ENCODE results near the gene DPYSL5.

Gene DPYSL5

DNA sequence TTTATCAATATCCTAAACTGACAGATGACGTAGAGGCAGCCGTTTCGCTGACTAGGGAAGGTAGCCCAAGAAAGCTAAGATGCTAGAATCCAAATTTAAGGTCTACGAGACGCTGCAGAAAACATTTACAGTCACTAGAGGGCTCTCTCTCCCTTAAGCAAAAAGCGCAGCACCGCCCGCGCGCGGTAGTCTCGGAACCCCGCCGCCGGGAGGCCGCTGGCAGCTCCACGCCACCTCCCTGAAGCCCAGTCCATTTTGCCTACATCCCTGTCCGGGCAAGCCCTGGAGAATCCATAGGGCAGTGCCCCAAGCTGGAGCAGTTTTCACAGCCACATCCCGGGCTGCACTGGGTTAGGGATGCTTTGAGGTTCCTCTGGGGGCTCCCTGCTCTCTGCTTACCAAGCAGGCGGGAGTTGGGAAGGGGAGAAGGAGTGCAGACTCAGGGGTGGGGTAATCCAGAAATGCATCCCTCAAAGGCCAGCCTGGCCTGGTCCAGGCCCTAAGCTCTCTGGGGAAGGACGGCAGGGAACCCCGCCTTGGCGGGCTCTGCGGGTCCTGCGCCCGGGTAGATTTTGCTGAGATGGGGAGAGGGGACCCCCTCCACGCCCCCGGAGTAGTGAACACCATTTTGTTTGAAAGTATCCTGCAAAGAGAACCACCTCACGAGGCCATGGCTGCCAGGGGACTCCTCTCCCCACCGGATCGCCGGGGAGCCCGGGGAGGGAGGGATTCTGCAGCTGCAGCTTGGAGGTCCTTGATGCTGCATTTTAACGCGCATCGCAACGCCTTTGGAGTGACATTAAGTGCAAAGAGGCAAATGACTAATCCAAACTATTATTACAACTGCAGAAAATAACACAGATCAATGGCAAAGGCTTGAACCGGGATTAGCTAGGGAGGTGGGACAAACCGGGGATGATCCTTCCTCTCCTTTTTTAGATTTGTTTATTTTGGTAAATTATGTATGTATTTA, 1.3 kb upstream of the DPYSL5 start:
- DNase-seq (ENCODE audit: low spot score): peak; percentile 92

DNA sequence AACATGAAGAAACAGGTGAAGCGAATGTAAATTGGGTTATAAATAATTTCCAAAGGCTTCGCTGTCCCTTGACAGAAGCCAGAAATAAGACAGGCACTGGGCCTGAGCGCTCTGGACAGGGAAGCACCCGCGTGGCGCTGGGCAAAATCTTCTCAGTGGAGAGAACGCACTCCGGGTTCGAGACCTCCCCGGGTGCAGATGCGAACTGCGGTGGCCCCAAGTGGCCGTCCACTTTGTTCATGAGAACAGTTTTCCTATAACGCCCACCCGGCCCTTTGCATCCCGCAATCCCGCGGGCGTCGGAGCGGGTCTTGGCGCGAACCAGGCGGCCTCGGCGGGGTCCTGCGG, 651 bp upstream of the DPYSL5 start:
- DNase-seq (ENCODE audit: low spot score): no peak

- peak; percentile 59 for DNase-seq (ENCODE audit: low spot score)
Measured at GRCh38 chr2:26848336-26849055, 564 bp downstream of the DPYSL5 start.

DNA sequence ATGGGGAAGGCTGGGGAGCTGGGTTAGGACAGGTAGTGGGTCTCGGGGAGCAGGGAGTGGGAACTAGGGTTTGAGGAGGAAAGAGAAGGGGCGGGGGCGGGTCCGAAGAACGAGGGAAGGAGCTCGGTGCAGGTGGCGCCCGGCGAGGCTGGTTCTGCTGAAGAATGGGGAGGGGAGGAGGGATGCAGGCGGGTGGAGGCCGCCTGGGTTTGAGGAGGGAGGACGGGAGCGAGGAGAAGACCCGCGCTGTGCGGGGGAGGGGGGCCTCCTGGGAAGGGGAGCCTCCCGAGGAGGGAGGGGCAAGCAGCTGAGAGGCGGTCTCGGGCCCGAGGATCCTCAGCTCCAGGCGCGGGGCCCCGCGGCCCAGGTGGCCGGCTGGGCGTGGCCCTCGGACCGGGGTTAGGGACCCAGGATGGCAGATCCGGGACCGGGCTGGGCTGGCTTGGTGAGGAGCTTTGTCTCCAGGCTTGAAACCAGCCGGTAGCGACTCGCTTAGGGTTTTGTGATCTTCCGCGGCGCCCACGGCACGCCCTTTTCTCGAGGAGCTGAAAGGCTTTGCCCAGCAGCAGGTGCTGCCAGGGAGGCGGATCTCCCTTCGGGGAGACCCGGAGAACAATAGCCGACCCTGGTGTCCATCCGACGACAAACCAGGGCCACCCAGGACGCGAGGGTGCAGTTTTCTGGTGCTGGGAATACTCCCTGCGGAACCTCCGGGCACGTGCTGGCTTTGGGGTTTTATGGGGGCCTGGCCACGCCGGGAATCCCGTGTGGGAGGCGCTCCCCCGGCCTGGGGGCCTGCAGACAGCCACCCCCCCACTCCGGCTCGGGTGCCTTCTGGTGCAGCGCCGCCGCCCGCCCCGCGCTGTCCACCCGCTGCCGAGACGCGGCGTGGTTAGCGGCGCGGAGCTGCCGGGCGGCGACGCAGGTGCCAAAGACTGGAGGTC, 1.4 kb downstream of the DPYSL5 start:
- DNase-seq (ENCODE audit: low spot score): no peak

DNA sequence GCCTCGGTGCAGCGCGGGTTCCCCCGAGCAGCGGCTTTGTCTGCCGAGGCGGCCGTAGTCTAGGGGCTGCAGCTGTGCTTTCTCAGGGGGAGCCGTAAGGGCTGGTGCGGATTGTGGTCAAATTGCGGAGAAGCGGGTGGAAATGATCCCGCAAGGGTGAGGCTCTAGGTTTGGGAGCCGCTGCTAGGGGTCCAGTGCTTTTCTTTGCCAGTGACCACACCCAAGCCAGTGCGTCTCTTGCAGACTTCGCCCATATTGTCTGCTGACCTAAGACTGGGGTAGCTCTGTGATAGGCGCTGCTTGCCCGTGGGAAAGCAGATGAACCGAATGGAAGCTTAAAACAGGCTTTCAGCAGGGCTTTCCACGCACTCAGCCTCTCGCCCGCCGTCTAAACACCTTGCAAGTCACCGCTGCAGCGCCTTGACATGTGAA, 2.1 kb downstream of the DPYSL5 start:
- DNase-seq (ENCODE audit: low spot score): no peak

DNA sequence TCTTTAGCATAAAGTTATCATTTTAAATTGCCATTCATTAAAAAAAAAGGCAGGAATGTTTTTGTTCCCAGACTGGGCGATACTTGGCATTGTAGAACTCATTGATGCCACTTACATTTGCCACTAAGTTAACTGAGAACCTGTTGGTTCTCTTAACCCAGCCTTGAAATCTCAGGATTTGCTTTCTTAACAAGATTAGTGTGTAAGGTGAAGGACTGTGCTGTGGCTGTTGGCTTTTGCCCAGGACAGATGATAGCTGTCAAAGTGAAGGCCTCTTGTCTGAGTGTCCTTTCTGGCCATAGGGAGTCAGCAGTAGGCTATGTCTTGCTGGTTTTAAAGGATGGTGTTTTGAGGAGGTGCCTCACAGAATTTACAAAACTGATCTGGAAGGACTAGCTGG, 2.6 kb downstream of the DPYSL5 start:
- no peak for DNase-seq (ENCODE audit: low spot score)

DNA sequence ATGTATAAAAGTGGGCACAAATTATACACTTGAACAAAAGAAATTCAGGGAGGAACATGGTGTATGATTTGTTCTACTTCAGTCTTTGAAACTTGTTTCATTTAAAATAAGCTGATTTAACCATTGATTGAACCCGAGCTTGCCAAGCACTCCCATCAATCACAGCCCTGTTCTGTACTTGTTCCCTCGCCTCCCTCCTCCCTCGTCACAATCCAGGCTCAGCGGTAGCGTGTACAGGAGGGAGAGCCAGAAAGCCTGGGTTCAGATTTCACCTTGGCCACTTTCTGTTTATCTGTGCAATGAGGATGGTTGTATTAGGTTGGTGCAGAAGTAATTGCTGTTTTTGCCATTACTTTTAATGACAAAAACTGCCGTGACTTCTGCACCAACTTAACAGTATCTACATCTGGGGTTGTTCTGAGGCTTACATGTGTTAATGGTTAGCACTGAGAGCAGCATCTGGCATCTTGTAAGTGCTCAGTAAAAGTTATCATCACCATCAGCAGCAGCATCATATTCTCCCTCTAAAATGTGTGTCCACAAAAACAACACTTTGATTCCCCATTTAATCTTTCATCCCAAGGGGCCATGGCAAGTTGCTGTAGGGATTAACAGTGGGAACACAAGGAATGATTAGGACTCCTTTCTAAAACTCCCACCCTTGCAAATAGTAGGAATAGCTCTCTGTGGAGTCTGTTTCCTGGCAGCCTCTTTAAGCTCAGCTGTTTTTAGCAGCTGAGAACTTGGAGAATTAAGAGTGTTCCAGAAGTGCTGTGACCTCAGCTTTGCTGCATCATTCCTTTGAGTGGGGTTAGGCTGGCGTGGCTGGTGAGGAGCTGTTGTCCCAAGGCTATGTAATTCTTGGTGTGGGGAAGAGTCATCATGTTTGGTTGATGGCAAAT, 4.7 kb downstream of the DPYSL5 start:
- no peak for DNase-seq (ENCODE audit: low spot score)

GRCh38 chr2:26853751-26854150, 5.8 kb downstream of the DPYSL5 start:
- DNase-seq (ENCODE audit: low spot score): no peak

DNA sequence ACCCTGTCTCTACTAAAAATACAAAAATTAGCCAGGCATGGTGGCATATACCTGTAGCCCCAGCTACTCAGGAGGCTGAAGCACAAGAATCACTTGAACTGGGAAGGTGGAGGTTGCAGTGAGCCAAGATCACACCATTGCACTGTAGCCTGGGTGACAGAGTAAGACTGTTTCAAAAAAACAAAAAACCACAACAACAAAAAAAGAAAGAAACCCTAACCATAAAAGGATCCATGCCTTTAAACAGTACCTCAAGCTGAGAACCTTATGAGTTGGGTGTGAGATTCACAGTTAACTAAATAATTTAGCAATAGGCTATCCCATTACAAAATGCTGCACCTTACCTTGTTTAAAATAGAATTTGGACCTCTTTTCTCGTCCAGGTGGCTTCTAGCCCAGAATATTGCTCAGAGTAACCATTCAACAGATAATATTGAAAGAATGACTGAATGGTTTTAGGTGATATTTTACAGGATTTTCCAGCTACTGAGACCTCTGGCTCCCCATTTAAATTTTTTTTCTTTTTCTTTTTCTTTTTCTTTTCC, 6.4 kb downstream of the DPYSL5 start:
- DNase-seq (ENCODE audit: low spot score): no peak

GRCh38 chr2:26855466-26855865, 7.5 kb downstream of the DPYSL5 start:
- no peak for DNase-seq (ENCODE audit: low spot score)

DNA sequence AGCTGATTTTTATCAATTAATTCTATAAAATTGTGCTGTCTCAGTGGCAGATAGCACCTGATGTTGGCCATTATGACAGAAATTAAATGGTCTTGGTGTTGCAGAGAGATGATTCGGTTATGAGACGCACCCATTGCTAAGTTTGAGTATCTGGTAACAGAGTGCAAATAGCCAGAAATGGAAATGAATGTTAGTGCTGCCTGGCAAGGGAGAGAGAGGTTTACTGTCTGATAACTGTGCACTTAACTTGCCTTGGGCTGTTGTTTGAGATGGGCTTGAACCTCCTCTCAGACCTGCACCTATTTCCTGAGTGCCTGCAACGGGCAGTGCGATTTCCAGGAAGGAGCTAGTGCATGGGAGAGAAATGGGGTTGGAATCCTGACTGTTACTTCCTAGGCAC, 11.7 kb downstream of the DPYSL5 start:
- DNase-seq (ENCODE audit: low spot score): no peak

DNA sequence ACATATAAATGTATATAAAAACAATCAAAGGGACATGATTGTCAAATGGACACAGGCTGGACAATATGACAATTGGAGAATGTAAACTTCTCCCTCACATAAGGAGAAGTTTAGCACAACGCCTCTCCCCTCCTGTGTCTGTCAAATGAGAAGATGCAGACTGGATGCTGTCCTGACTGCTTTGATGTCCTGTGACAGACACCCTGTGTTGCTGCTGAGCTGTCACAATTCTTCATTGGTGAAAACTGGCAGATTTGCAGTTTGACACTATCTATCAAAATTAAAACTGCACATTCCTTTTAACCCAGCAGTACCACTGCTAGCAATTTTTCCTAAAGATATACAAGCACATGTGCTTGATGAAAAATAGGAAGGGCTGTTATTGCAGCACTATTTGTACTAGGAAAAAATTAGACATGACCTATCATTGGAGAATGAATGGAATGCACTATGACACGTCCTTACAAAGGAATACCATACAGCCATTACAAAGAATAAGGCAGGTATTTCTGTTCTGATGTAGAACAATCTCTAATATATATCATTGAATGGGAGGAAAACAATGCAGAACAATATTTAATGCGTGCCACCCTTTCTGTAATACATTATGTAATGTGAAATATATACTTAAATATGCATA, 12.4 kb downstream of the DPYSL5 start:
- DNase-seq (ENCODE audit: low spot score): no peak

DNA sequence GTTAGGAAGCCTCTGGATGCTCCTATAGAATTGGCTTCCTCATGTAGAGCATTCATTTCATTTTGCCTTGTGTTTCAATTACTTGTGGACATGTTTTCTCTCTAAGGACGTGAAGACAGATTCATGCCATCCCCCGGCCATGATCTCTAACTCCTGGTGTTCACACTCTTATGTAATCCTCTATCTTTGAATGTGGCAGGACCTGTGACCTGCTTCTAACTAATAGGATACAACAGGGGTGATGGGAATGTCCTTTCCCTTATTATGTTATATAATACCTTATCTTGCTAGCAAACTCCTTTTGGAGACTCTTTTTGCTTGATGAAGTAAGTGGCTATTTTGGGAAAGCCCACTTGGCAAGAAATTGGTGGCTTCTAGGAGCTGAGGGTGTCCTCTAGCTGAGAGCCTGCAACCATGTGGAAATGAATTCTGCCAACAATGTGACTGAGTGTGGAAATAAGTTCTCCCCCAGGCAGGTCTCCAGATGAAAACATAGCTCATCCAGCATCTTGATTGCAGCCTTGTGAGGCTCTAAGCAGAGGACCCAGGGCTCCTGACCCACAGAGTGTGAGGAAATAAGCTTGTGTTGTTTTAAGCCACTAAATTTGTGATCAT, 13.8 kb downstream of the DPYSL5 start:
- no peak for DNase-seq (ENCODE audit: low spot score)

DNA sequence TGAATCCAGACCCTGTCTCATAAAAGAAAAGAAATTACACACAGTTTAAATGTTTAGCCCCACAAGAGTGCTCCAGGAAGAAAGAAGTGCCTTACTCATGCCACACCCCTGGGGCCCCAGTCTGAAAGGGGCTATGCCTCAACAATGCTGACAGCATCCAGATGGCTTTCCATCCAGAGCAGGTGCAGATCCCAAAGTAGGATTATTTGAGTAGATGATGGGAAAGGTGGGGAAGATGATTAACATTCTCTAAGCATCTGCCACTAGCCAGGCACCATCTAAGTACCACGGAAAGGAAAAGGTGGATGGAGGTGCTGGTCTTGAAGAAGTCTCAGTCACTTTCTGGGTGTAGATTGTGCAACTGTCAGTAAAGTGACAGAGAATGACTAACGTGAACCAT, 16.3 kb downstream of the DPYSL5 start:
- DNase-seq (ENCODE audit: low spot score): no peak

GRCh38 chr2:26864646-26865045, 16.7 kb downstream of the DPYSL5 start:
- no peak for DNase-seq (ENCODE audit: low spot score)

GRCh38 chr2:26870585-26871095, 22.7 kb downstream of the DPYSL5 start:
- no peak for DNase-seq (ENCODE audit: low spot score)

DNA sequence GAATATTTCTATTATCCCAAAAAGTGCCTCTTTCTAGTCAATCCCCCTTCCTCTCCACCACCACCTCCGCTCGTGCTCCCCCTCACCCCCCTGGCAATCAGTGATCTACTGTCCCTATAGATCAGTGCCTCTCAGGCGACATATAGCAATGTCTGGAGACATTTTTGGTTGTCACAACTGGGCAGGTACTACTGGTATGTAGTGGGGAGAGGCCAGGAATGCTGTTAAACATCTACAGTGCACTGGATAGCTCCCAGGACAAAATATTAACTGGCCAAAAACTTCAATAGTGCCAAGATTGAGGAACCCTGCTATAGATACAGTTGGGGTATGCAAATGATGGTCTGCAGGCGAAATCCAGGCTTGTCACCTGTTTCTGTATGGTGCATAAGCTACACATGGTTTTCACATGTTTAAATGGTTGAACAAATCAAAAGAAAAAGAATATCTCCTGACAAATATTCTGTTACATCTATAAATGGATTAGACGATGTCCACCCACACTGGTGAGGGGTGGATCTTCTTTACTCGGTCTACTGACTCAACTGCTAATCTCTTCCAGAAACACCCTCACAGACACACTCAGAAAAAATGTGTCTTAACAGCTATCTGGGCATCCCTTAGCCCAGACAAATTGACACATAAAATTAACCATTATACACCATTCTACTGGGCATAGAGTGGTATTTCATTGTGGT, 25.5 kb downstream of the DPYSL5 start:
- no peak for DNase-seq (ENCODE audit: low spot score)

DNA sequence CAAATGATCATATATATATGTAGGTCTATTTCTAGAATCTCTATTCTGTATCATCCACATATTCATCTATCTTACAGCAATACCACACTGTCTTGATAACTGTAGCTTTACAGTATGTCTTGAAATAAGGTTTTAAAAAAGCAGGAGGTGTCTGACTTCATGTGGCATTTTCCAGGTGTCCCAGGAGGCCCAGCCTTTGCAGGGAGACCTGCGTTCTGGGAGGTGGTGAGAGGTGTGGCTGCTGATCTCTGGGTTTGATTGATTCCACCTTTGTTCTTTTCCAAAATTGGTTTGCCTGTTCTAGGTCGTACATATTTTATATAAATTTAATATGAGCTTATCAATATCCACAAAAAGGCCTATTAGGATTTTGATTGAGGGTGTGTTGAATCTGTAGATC, 26.6 kb downstream of the DPYSL5 start:
- DNase-seq (ENCODE audit: low spot score): no peak

- DNase-seq (ENCODE audit: low spot score): no peak
Measured at GRCh38 chr2:26875065-26875634, 27.2 kb downstream of the DPYSL5 start.

Measured in AG20443 (cell line).